Stimulated activated CD4-positive, alpha-beta T cell treated with anti-CD3 and anti-CD28 coated beads, Interleukin-12 subunit alpha, Interleukin-12 subunit beta, amount 100 ng/mL, for 48 hours (primary cell): ENCODE data around the gene DENND4B.
A peak's percentile ranks its signal among the peaks of the same experiment; 100 is the strongest.
"Not testable (repeated sequence)": the region's sequence is repeated elsewhere in the genome, so short reads cannot be mapped to it uniquely, and the experiment has no call there.

ENCODE experiments used
- DNase-seq, 3 donors: peaks; one replicate each; pipeline ENCODE4 v3.0.0-alpha.2; 2020; ENCODE audit warnings: low read depth in 2 of 3, low spot score in 1 of 3

Gene DENND4B

GRCh38 chr1:153929426-153929825 is 17.1 kb downstream of the DENND4B start:
- no peak for DNase-seq

DNA sequence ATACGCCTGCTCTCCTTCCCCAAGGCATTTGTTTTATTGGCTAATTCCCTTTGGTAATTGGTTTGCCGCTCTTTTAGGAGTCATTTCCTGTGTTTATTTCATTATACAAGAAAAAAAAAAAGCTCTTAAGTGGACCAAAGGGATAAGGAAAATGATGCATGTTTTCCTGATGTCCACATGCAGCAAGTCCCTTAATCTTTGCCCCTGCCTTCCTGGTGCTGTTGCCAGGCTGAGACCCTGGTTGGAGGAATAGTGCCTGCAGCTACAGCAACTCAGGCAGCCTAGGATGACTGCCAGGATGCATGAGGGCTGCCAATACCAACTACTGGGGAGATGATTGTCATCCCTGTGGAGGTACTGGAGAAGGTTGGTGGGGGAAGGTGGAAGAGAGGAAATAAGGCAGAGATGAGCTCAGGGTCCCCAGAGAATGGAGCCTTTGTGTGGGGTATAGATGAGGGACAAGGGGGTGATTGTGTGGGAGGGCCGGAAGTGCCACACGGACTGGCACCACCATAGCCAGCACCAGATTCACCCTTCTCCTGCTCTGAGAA is 17.7 kb downstream of the DENND4B start:
- DNase-seq, result no peak

DNA sequence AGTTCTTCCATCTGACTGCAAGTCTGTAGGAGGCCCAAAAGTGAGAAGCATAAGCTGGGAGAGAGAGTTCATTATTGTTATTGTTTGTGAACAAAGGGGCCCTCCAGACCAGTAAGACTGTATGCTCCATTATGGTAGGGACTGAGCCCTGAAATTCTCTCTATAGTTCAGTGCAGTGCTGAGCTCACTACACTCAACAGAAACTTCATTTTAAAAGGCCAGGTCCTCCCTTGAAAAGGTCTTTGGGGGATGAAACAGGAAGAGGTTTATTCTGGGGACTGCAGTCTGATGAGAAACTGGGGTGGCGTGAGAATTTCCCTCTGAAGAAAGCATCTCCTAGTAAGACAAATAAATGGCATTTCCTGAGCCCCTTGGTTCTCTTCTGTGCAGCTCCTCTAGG is 18.3 kb downstream of the DENND4B start:
- DNase-seq, result no peak

GRCh38 chr1:153926405-153926804 is 20.1 kb downstream of the DENND4B start:
- DNase-seq, result no peak

- DNase-seq, result peak; percentile 99 to 100 (median 99)
These were observed 23.3 kb downstream of the DENND4B start, which contains the start of gene GATAD2B for GRCh38 chr1:153922972-153923925. GATAD2B (minus strand) TSS chr1:153922972; CDS start chr1:153828347, 94,625 bp downstream.

DNA sequence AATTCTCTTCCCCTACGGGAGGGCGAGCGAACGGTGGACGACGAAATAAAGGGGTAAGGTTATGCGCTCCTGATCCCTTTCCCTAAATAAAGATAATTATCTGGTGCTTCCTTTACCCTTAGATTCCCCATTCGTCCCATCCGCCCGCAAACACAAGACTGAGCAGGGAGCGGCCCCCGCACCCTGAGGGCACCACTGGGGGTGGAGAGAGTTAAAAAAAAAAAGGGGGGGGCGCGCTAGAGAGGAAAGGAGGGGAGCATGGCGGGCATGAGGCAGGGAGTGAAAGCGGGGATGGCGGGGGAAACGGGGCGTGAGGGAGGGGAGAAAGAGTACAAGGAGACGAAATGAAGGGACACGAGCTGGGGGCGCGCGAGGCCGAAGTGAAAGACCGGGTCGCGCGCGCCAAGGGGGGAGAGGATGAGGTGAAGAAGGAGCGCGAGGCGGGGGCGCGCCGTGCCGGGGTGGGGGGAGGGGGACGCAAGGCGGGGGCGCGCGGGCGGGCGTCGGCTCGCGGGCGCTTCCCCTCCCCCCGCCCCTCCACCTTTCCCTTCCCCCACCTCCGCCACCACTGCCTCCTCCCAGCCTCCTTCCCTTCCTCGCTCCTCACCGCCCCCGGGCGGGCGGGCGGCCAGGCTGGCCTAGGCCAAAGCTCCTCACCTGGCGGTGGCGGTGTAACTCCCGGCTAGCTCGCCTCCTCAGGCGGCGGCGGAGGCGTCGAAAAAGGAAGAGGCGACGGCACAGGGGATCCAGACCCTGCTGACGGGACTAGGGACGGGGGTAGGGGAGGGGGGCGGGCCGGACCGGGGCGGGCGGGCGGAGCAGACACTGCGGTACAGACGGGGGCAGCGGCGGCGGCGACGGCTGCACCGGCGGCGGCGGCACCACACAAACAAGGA is 24.2 kb downstream of the DENND4B start:
- DNase-seq, result peak; percentile 52 to 69 (median 52)

DNA sequence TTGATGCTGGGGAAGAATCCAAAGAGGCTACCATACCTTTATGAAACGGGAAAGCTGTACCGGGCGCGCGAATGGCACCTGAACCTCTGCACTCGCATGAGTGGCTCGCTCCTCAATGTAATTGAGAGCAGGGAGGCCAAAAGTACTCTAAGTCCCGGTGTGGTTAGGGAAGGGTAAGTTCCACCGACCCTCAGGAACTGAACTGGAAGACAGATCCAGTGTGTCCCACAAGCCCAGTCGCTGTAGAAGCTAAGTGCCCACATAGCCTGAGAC is 24.8 kb downstream of the DENND4B start:
- no peak for DNase-seq

DNA sequence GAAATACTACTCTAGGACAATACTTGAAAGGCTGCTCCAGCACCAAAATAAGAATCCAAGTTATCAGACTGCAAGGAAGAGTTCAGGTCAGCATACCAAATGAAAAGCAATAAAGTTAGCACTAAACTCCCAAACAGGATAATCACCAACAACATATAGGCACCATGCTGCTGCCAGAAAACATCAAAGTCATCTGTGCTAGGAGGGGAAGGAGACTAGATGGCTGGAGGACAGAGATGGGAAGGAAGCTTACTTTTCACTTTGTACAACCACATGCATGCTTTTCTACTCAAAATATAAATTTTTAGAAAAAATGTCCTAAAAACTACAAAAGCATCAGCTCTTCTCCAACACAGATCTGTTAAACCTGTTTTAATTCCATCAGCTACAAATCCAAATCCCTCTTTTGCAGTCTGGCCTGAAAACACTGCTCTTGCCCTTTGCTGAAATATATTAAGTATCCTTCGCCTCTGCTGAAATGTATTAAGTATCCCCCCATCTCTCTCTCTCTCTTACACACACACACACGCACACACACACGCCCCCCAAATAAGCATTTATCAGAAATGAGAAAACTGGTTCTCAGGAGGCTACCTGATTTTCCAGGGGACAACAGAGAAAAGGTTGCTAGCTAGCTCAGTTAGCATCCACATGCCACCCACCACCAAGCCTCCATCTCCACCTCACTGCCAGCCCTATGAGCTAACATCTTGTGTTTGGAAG is 25.3 kb downstream of the DENND4B start:
- DNase-seq, result no peak

- peak in 1 of 3 donors; percentile 9 for DNase-seq
These were observed 26.4 kb downstream of the DENND4B start for GRCh38 chr1:153919876-153920852.

GRCh38 chr1:153916297-153916696 is 30.2 kb downstream of the DENND4B start:
- DNase-seq, result no peak

- DNase-seq, result no peak
These were observed 34.2 kb downstream of the DENND4B start for GRCh38 chr1:153912349-153912748.

DNA sequence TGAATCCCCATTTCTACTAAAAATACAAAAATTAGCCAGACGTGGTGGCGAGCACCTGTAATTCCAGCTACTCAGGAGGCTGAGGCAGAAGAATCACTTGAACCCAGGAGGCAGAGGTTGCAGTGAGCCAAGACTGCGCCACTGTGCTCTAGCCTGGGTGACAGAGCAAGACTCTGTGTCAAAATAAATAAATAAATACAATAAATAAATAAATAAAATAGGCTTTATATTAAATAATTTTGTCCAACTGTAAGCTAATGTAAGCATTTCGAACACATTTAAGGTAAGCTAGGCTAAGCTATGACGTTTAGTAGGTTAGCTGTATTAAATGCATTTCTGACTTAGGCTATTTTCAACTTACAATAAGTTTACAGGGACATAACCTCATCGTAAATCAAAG is 36.0 kb downstream of the DENND4B start:
- DNase-seq, result not testable (repeated sequence)

DNA sequence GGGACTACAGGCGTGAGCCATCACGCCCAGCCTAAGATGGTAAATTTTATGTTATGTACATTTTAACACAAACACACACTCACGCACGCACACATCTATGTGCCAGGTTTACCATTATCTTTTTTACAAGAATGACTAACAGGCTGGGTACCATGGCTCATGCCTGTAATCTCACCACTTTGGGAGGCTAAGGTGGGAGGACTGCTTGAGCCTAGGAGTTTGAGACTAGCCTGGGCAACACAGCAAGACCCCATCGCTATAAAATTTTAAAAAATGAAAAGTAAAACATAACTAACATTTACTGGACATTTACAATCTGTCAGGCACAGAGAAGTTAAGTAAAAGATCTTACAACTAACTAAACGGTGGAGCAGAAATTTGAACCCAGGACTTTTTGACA is 38.4 kb downstream of the DENND4B start:
- DNase-seq, result no peak

DNA sequence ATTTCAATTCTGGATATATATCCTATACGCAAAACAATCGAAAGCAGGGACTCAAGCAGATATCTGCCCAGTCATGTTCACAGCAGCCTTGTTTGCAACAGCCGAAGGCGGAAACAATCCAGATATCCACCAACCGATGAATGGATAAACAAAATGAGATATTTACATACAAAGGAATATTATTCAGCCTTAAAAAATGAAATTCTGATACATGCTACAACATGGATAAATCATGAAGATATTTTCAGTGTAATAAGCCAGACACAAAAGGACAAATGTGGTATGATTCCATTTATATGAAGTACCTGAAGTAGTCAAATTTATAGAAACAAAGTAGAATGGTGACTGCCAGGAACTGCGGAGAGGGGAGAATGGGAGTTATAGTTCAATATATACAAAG is 39.4 kb downstream of the DENND4B start:
- no peak for DNase-seq

GRCh38 chr1:153906396-153906795 is 40.1 kb downstream of the DENND4B start:
- no peak for DNase-seq

DNA sequence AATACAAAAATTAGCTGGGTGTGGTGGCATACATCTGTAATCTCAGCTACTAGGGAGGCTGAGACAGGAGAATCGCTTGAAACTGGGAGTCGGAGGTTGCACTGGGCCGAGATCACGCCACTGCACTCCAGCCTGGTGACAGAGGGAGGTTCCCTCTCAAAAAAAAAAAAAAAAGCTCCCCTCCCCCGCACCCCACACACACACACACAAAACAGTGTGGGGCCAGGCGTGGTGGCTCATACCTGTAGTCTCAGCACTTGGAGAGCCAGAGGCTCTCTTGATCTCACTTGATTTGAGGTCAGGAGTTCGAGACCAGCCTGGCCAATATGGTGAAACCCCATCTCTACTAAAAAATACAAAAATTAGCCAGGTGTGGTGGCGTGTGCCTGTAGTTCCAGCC is 40.6 kb downstream of the DENND4B start:
- not testable (repeated sequence) for DNase-seq

DNA sequence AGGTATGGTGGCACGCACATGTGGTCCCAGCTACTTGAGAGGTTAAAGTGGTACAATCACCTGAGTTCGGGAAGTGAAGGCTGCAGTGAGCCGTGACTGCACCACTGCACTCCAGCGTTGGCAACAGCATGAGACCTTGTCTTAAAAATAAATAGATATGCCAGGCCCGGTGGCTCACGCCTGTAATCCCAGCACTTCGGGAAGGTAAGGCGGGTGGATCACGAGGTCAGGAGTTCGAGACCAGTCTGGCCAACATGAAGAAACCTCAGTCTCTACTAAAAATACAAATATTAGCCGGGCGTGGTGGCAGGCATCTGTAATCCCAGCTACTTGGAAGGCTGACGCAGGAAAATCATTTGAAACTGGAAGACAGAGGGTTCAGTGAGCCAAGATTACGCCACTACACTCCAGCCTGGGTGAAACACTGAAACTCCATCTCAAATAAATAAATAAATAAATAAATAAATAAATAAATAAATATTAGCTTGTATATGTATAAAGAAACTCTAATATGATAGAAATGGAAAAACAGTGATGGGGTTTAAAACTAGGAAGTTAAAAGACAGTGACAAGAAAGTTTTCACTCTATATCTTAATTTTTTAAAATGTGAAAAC is 42.6 kb downstream of the DENND4B start:
- DNase-seq, result no peak

GRCh38 chr1:153899509-153899908 is 47.0 kb downstream of the DENND4B start:
- no peak for DNase-seq

DNA sequence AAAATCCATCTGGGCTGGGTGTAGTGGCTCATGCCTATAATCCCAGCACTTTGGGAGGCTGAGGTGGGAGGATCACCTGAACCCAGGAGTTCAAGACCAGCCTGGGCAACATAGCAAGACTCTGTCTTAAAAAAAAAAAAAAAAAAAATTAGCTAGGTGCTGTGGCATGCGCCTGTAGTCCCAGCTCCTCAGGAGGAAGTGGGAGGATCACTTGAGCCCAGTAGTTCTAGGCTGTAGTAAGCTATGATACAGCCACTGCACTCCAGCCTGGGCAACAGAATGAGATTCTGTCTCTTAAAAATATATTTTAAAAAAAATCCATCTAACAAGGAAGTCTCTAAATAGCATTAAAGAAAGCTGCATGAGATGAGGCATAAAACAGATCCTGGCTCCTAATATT is 50.7 kb downstream of the DENND4B start:
- DNase-seq, result not testable (repeated sequence)
